OCI-LY1 (cell line): ENCODE measurements around the gene ING4.

Experiments
- EZH2 ChIP-seq: fragments of 200-600 bp; sonication (generic), shearing (Covaris generic); IDR thresholded peaks from 2 replicates; pipeline ENCODE4 v1.8.0; 2017; ENCODE audit warnings: borderline replicate concordance, mixed run types, mild to moderate bottlenecking, antibody characterized with exemption, low read length, moderate library complexity, mixed read lengths
- TF ChIP-seq, protein P1 (sequence below): fragments of 200-600 bp; sonication (generic), shearing (Covaris generic); IDR thresholded peaks from 2 replicates; pipeline ENCODE4 v1.5.1; 2017; ENCODE audit warnings: mild to moderate bottlenecking, antibody characterized with exemption, low read length, moderate library complexity, mixed read lengths

DNA sequence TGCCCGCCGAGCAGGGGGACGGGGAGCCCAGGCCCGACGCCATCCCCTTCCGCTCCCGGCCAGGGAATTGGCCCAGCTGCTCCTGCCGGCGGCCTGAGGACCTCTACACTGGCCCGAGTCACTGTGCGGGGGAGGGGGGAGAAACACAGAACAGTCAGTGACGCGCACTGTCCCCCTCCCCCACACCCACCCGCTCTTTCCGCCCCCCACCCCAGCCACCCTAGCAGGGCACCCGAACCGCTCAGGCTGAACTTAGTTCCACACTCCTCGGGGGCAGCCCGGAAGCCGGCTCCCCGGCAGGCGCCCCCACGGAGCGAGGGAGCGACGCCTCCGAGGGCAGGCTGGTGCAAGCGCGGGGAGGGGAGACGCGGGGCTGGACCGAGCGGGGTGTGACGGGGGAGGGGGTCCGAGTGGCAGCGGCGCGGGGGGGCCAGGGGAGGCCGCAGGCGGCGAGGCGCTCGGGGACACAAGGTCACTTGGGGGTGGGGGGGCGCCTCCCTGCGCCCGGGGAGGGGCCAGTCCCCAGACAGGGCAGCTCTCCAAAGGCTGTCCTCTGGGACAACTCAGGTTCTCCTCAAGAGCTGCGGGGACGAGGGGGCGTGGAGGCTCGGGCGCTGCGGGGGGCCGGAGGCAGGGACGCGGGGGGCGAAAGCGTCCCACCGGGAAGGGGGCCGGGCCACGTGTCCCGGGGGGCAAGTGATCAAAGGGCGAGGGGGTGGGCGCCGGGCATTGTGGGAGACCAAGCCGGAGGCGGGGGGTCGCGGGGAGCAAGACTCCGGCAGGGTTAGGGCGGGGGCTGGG lies 56.4 kb downstream of the ING4 start:
- TF ChIP-seq, protein P1, sequence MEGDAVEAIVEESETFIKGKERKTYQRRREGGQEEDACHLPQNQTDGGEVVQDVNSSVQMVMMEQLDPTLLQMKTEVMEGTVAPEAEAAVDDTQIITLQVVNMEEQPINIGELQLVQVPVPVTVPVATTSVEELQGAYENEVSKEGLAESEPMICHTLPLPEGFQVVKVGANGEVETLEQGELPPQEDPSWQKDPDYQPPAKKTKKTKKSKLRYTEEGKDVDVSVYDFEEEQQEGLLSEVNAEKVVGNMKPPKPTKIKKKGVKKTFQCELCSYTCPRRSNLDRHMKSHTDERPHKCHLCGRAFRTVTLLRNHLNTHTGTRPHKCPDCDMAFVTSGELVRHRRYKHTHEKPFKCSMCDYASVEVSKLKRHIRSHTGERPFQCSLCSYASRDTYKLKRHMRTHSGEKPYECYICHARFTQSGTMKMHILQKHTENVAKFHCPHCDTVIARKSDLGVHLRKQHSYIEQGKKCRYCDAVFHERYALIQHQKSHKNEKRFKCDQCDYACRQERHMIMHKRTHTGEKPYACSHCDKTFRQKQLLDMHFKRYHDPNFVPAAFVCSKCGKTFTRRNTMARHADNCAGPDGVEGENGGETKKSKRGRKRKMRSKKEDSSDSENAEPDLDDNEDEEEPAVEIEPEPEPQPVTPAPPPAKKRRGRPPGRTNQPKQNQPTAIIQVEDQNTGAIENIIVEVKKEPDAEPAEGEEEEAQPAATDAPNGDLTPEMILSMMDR: no peak
- TF ChIP-seq EZH2: no peak
